Activated CD8-positive, alpha-beta memory T cell treated with anti-CD3 and anti-CD28 coated beads, Interleukin-2, amount 50 U/mL, for 1 hour (primary cell): Measurements from ENCODE around the gene PDE4D.
"Not testable (repeated sequence)": the region's sequence is repeated elsewhere in the genome, so short reads cannot be mapped to it uniquely, and the experiment has no call there.

Experiments
- DNase-seq: peaks from one replicate; pipeline ENCODE4 v3.0.0-alpha.2; 2020; ENCODE audit errors: extremely low read depth

PDE4D gene

DNA sequence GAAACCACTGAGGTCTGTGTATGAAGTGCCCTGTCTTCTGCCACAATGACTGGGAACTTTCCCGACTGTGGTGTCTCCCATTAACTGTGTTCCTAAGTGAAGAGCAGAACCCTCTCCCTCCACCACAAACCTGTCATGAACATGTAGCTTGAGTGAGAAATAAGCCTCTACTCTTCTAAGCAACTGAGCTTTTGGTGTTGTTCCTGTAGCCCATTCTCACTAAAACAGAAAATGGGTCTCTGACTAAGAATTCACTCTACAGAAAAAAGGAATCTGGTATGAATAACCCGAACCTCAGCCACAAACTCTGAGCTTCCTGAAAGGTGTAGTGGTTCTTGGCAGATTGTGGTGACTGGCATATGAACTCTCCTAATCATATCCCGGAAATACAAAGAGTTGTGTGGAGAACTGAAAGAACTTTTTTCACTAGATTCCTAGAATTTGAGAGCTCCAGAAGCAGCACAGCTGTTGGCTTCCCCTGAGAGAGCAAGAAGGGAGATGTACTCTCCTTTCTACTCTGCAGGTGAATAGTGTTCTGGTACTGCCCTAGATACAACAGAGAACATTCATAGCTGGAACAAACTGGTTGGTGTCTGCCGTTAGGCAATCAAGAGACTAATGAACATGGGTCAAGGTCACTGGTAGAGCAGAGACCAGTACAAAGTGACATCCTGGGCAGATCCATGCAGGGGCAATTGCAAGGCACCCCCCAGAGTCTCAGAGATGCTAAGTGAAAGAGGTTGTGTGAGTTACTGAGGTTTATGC is 283.8 kb downstream of the PDE4D start:
- DNase-seq = no peak

- no peak for DNase-seq
These were observed 284.8 kb downstream of the PDE4D start for GRCh38 chr5:59608745-59609144.

DNA sequence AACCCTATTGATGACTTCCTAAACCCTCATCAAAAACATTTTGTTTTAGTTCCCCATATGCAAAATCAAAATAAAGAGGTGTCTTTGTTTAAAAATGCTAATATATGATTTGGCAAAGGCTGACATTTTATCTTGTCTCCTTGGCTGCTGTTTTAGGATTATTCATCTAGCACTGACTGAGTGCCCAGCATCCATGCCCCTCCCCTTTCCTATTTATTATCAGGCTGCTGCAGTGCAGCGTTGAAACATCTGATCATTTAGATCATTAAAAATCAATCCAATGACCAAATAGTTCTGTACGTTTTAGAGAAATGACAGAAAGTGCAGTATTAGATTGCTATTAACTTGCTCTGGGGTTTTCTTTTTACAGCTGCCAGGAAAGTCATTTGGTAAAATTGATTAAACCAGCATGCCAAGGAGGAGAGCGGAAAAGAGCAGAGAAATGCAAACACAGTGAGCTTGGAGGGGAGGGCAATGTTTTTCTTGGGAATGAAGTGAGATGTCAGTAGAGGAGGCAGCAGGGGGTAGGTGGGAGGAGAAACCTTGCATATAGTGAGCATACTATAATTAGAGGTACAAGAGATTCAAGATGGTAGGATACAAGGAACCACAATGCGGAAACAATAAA is 286.3 kb downstream of the PDE4D start:
- no peak for DNase-seq

- no peak for DNase-seq
These were observed 287.6 kb downstream of the PDE4D start for GRCh38 chr5:59605915-59606314.

GRCh38 chr5:59604111-59604510 is 289.4 kb downstream of the PDE4D start:
- DNase-seq = no peak

GRCh38 chr5:59600998-59601397 is 292.5 kb downstream of the PDE4D start:
- DNase-seq = no peak

DNA sequence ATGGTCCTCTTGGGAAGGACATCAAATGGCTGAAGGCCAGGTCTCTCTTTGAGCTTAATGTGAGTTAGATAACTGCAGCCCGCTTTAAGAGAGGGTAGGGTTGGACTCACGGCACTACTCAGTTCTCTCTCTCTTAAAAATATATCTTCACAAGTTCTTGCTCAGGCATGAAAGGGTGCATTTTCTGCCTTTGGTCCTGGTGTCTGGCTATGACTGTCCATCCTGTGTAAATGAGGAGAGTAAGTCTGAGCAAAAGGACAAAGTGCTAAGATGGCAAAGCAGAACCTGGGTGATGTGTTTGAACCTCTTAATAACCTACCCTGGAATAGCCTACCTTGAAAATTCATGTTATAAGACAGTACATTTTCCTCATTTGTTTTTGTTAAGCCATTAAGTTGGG is 293.4 kb downstream of the PDE4D start:
- no peak for DNase-seq

GRCh38 chr5:59599729-59600128 is 293.8 kb downstream of the PDE4D start:
- no peak for DNase-seq

GRCh38 chr5:59598547-59598874 is 295.0 kb downstream of the PDE4D start:
- DNase-seq = no peak

DNA sequence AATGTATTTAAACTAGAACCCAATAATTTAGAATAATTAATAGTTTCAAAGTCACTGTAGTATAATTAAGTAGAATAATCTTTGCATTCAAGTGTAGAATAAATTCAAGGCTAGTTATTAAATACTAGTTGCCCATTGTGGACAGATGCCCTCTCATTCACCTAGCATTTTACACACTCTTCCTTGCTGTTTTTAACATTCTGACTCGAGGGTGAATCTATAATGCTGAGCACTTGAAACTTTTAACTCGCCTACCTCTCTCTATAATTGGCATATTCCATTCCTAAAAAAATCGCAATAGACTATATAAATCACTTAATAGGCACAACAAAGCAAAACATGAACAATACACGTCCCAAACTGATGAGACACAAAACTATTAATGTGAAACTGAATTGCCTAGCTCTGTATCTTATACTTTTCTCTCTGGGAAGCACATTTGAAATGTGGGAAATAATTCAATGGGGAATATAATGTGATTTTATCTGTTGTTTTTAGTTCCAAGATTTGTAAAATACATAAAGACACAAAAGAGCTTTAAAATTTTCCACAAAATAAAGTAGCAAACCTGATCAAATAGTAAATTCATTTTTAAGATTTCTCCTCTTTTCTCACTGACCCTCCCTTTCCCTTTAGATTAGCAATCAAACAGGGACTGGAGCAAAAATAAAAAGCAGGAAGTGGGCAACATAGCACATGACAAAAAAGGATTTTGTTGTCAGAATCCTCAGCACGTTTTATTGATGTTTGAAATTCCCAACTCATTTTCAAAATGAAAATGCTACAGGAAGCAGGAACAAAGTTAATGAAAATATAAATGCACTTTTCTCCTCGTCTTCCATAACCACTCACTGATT is 295.6 kb downstream of the PDE4D start:
- no peak for DNase-seq

DNA sequence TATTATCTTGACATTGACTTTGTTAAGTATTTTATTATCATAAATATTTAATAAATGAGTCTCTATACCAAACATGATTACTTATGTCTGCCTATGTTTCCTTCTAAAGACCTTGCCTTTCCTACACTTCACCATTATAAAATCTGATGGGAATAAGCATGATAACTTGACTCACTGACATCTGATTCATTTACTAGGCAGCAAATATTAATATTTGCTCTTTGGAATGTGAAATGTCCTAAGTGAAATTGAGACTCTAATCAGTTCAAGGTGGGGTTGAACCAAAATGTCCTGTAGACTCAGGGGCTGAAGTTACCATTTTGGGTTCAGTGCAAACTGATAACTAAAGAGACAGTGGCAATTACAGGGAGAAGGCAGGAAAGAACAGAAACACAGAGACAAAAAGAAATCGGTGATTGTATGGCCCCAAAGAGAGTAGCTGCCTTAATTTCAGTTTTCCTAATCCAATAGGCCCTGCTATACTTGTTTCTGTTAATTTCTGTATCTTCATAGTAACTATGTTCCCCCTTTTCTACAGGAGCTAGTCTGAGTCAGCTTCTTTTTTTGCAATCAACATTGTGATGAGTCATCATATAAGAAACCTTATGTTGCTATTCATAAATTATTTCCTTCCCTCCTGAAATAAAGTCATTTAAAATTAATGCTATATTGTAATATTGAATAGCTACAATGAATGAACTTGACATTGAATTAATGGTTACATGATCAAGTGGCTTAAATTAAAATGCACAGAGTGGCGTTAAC is 296.8 kb downstream of the PDE4D start:
- no peak for DNase-seq

DNA sequence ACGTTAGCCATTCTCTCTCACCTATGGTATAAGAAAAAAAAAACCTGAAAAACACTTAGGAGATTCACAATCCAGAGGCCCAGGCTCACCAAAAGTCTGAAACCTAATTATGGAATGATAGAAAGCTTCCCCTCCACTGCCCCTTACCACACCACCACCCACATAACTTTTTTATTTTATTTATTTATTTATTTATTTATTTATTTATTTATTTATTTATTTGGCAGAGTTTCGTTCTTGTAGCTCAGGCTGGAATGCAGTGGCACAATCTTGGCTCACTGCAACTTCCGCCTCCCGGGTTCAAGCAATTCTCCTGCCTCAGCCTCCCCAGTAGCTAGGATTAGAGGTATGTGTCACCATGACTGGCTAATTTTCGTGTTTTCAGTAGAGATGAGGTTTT is 299.4 kb downstream of the PDE4D start:
- DNase-seq = not testable (repeated sequence)

GRCh38 chr5:59593439-59594007 is 300.0 kb downstream of the PDE4D start:
- DNase-seq = no peak

- no peak for DNase-seq
These were observed 301.4 kb downstream of the PDE4D start for GRCh38 chr5:59592101-59592500.

DNA sequence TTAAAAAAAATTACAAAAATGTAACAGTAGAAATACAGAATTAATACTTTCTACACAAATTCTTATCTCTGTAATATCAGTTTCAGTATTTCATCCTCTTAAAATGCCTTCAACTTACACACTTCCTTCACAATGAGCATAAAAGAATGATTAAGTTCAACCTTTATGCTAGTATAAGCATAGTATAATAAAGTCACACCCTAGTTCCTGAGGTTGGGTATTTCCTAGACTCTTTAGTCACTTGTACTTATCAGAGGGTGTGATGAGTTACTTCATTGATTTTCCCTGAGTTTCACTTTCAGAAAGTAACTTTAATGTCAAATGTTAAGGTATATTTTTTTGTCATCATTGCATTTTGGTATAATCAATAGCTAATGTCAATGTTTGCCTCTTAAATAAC is 302.4 kb downstream of the PDE4D start:
- DNase-seq = no peak

GRCh38 chr5:59588922-59589321 is 304.6 kb downstream of the PDE4D start:
- no peak for DNase-seq

- no peak for DNase-seq
These were observed 305.8 kb downstream of the PDE4D start for GRCh38 chr5:59587489-59588337.

DNA sequence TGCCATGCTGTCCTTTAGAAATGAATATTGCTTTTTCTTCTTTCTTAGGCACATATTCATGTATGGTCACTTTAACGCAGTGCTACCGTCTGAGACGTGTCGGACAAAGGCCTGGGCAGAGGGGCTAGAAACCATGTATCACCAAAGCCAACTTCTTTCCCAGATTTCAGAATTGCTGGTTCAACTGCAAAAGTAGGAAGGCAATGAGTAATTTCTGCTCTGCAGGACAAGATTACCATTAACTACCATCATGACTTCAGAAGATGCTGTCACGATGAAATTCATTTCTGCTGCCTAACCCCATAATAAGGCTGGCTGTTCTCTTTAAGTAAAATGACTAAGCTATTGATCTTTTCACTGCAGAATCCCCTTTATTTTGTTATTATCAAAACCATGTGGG is 306.7 kb downstream of the PDE4D start:
- DNase-seq = no peak

- DNase-seq = no peak
These were observed 308.4 kb downstream of the PDE4D start for GRCh38 chr5:59584858-59585846.
